Prostate gland (tissue), 2 donors: ENCODE data around the gene MRPL49.

Source experiments
- CTCF ChIP-seq, 4 experiments: fragments of 200-600 bp in 2 of 4; fragments of 450-650 bp in 2 of 4; sonication (generic) in 2 of 4; IDR thresholded peaks; 1 replicate in 3 of 4; 2 replicates in 1 of 4; pipeline ENCODE4 v1.5.1; 2016 to 2019; ENCODE audit warnings: antibody characterized with exemption in 4 of 4, mild to moderate bottlenecking in 2 of 4, moderate library complexity in 2 of 4
- POLR2A ChIP-seq: fragments of 450-650 bp; IDR thresholded peaks from one replicate; pipeline ENCODE4 v1.6.1; 2016; ENCODE audit warnings: antibody characterized with exemption, mild to moderate bottlenecking
- POLR2AphosphoS5 ChIP-seq: sonication (generic); formaldehyde crosslinking; IDR thresholded peaks from one replicate; pipeline ENCODE4 v1.6.1; 2017; ENCODE audit warnings: antibody characterized with exemption

- TF ChIP-seq CTCF (IDR thresholded peaks at IDR 0.05): no peak
- no peak for TF ChIP-seq POLR2A
- no peak for TF ChIP-seq POLR2AphosphoS5
These were observed 34.3 kb upstream of the MRPL49 start for GRCh38 chr11:65087827-65088226.
